Measurements from ENCODE around the gene SENP1. TPM values are rescaled to one million over a fixed set of nuclear protein-coding genes. Genes with fewer than 3 reads are reported as not detected.

SENP1 gene
- total and polyA plus RNA-seq, 2 donors (not counting 3 experiments of a cell fraction or from before 2014, with no cell fraction given) = 9.9 to 20.5 TPM

GRCh38 chr12:48070033-48070432, 35.8 kb downstream of the SENP1 start:
- dilution Hi-C loops (cut with MboI; ENCODE audit: extremely low pct_ligation_motif_present, low sequenced_read_pairs) (no loop called here), intact Hi-C loops (cut with micrococcal nuclease) (no loop called here)
- DNase-seq (ENCODE audit: low read depth, low spot score) = no peak
- TF ChIP-seq POLR2AphosphoS5 (IDR thresholded peaks at IDR 0.05; ENCODE audit: insufficient read depth, low read depth, low read length) (no peak), GATA2 (IDR thresholded peaks at IDR 0.05; ENCODE audit: insufficient read depth, insufficient read length, low read depth, low read length) (no peak), CTCF (IDR thresholded peaks at IDR 0.05; ENCODE audit: extremely low read depth in 1 of 2, insufficient read depth in 1 of 2, low read depth in 1 of 2, low read length in 2 of 2) (no peak), FOS (IDR thresholded peaks at IDR 0.05; ENCODE audit: borderline replicate concordance, insufficient read depth, low read length) (no peak), MAX (IDR thresholded peaks at IDR 0.05; ENCODE audit: insufficient read depth, insufficient read length) (no peak), MYC (IDR thresholded peaks at IDR 0.05; ENCODE audit: low read depth, low read length) (no peak), EZH2 (IDR thresholded peaks at IDR 0.05; ENCODE audit: borderline replicate concordance, low read depth, low read length, severe bottlenecking) (no peak), JUN (IDR thresholded peaks at IDR 0.05; ENCODE audit: borderline replicate concordance, insufficient read depth, insufficient read length, low read depth) (no peak), POLR2A (IDR thresholded peaks at IDR 0.05; ENCODE audit: low read depth, low read length) (no peak)
- Histone ChIP-seq H2AFZ (ENCODE audit: low read depth, low read length) (no peak overlapping the region), H3K27ac (ENCODE audit: insufficient read depth, low read depth, low read length) (no peak overlapping the region), H3K9me3 (replicated peaks; ENCODE audit: control insufficient read depth, insufficient read depth, low read length) (no peaks in the 10 kb centered on the region), H3K79me2 (ENCODE audit: control insufficient read depth, insufficient read depth, low read length) (no peaks in the 10 kb centered on the region), H3K4me3 (replicated peaks in 1 of 3; ENCODE audit: insufficient read depth in 1 of 3, low read depth in 1 of 3, low read length in 3 of 3) (no peak overlapping the region), H3K27me3 (ENCODE audit: control insufficient read depth in 2 of 2, insufficient read depth in 2 of 2, low read length in 2 of 2) (no peaks in the 10 kb centered on the region), H4K20me1 (replicated peaks; ENCODE audit: control insufficient read depth, extremely low read depth, insufficient read depth, low read length) (no peaks in the 10 kb centered on the region), H3K9me1 (replicated peaks; ENCODE audit: control insufficient read depth, extremely low read depth, insufficient read depth, low read length) (no peaks in the 10 kb centered on the region), H3K9ac (replicated peaks; ENCODE audit: extremely low read depth, insufficient read depth, low read length) (no peak overlapping the region), H3K4me1 (ENCODE audit: control insufficient read depth, extremely low read depth, insufficient read depth, low read length) (no peaks in the 10 kb centered on the region), H3K36me3 (ENCODE audit: control insufficient read depth in 2 of 2, extremely low read depth in 1 of 2, insufficient read depth in 2 of 2, low read length in 2 of 2) (peaks cover 4 to 10% of the 10 kb centered on the region in 2 experiments), H3K4me2 (ENCODE audit: insufficient read depth, low read length) (no peak overlapping the region)
- ChIA-PET CTCF (interaction anchor here (1.2 to 1.9 kb wide), 2 partner anchors 14 to 120 kb away, joined by 3 to 5 read pairs; no protein-coding TSS in a partner anchor), POLR2A (no interaction called here)
- no TSS peak for BruUV-seq (replicated peaks)
- FAIRE-seq = no peak
